ENCODE measurements around the gene TBC1D23.

GRCh38 chr3:100330651-100331050 lies 69.9 kb downstream of the TBC1D23 start:
- TF ChIP-seq IRF3 (IDR thresholded peaks at IDR 0.05; ENCODE audit: low read depth, low read length) (no peak), CTCF (IDR thresholded peaks at IDR 0.05) (no peak), TAF1 (IDR thresholded peaks at IDR 0.05; ENCODE audit: borderline replicate concordance, low read depth, low read length) (no peak), PBX3 (IDR thresholded peaks at IDR 0.05) (no peak), FOXJ3 (CRISPR knock-in tag; IDR thresholded peaks at IDR 0.05) (no peak), POLR2AphosphoS5 (IDR thresholded peaks at IDR 0.05; ENCODE audit: low read depth, low read length) (no peak)
